Measurements from ENCODE around the gene MARCHF3.

DNA sequence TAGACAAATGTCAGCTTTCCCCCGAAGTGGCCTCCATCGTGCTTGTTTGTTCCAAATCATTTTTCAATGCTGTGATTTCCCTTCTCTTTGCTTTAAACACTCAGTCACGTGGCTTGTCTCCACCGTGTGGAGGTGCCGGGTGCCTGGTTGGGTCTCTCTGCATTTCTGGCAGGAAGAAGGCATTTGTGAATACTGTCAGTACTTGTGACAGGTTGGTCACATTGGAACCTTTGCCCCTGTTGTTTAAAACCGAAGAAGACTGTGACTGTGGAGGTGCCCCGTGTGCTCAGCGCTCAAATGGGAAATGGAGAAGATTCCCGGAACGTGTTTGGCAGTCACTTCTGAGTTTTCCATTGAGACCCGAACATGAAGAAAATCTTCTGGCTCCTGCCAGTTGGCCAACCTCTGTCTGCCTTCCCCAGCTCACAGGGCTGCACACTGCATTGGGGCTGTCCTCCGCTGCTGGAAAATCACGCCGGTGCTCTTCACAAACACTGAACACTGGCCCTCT, 178.8 kb downstream of the MARCHF3 start:
- no peak for TF ChIP-seq ARNTL (CRISPR knock-in tag; IDR thresholded peaks at IDR 0.05; ENCODE audit: borderline replicate concordance, low read depth)
- TF ChIP-seq, protein P1, sequence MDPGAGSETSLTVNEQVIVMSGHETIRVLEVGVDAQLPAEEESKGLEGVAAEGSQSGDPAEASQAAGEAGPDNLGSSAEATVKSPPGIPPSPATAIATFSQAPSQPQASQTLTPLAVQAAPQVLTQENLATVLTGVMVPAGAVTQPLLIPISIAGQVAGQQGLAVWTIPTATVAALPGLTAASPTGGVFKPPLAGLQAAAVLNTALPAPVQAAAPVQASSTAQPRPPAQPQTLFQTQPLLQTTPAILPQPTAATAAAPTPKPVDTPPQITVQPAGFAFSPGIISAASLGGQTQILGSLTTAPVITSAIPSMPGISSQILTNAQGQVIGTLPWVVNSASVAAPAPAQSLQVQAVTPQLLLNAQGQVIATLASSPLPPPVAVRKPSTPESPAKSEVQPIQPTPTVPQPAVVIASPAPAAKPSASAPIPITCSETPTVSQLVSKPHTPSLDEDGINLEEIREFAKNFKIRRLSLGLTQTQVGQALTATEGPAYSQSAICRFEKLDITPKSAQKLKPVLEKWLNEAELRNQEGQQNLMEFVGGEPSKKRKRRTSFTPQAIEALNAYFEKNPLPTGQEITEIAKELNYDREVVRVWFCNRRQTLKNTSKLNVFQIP (CRISPR knock-in tag; IDR thresholded peaks at IDR 0.05; ENCODE audit: borderline replicate concordance, low read depth): no peak
- TF ChIP-seq, protein P2, sequence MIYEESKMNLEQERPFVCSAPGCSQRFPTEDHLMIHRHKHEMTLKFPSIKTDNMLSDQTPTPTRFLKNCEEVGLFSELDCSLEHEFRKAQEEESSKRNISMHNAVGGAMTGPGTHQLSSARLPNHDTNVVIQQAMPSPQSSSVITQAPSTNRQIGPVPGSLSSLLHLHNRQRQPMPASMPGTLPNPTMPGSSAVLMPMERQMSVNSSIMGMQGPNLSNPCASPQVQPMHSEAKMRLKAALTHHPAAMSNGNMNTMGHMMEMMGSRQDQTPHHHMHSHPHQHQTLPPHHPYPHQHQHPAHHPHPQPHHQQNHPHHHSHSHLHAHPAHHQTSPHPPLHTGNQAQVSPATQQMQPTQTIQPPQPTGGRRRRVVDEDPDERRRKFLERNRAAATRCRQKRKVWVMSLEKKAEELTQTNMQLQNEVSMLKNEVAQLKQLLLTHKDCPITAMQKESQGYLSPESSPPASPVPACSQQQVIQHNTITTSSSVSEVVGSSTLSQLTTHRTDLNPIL (CRISPR knock-in tag; IDR thresholded peaks at IDR 0.05; ENCODE audit: low read depth): no peak
- TF ChIP-seq TCF4 (CRISPR knock-in tag; IDR thresholded peaks at IDR 0.05; ENCODE audit: borderline replicate concordance): no peak
- TF ChIP-seq RARB (CRISPR knock-in tag; IDR thresholded peaks at IDR 0.05): no peak
- TF ChIP-seq BACH2 (CRISPR knock-in tag; IDR thresholded peaks at IDR 0.05; ENCODE audit: borderline replicate concordance): no peak
- TF ChIP-seq ZNF70 (CRISPR knock-in tag; IDR thresholded peaks at IDR 0.05): no peak
- TF ChIP-seq ZFP3 (CRISPR knock-in tag; IDR thresholded peaks at IDR 0.05): no peak
- TF ChIP-seq, protein P3, sequence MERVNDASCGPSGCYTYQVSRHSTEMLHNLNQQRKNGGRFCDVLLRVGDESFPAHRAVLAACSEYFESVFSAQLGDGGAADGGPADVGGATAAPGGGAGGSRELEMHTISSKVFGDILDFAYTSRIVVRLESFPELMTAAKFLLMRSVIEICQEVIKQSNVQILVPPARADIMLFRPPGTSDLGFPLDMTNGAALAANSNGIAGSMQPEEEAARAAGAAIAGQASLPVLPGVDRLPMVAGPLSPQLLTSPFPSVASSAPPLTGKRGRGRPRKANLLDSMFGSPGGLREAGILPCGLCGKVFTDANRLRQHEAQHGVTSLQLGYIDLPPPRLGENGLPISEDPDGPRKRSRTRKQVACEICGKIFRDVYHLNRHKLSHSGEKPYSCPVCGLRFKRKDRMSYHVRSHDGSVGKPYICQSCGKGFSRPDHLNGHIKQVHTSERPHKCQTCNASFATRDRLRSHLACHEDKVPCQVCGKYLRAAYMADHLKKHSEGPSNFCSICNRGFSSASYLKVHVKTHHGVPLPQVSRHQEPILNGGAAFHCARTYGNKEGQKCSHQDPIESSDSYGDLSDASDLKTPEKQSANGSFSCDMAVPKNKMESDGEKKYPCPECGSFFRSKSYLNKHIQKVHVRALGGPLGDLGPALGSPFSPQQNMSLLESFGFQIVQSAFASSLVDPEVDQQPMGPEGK (CRISPR knock-in tag; IDR thresholded peaks at IDR 0.05; ENCODE audit: borderline replicate concordance): no peak
- TF ChIP-seq ZFP30 (CRISPR knock-in tag; IDR thresholded peaks at IDR 0.05): no peak
- no peak for TF ChIP-seq ZNF565 (CRISPR knock-in tag; conservative IDR thresholded peaks at IDR 0.05; ENCODE audit: low read depth)
- no peak for TF ChIP-seq ISL1 (CRISPR knock-in tag; IDR thresholded peaks at IDR 0.05)
- TF ChIP-seq OSR1 (CRISPR knock-in tag; IDR thresholded peaks at IDR 0.05): no peak
